Kidney epithelial cell (primary cell): ENCODE measurements around the gene PKNOX2. TPM values are rescaled to one million over a fixed set of nuclear protein-coding genes. Genes with fewer than 3 reads are reported as not detected.

Experiments
- DNase-seq: peaks from one replicate; pipeline ENCODE4 v3.0.0-alpha.2; 2010; ENCODE audit warnings: low read depth
- H3K27me3 ChIP-seq: 2 replicates; pipeline ENCODE4 v1.6.0; 2011; ENCODE audit warnings: low read length; ENCODE audit not compliant: control insufficient read depth, insufficient read depth
- H3K36me3 ChIP-seq: 2 replicates; pipeline ENCODE4 v1.5.1; 2011; ENCODE audit warnings: low read length; ENCODE audit not compliant: control insufficient read depth, insufficient read depth
- H3K4me3 ChIP-seq: 2 replicates; pipeline ENCODE4 v1.5.1; 2011; ENCODE audit warnings: low read depth, mild to moderate bottlenecking, control low read depth, low read length
- CTCF ChIP-seq: IDR thresholded peaks from 2 replicates; pipeline ENCODE4 v1.5.1; 2011; ENCODE audit warnings: mild to moderate bottlenecking, moderate library complexity, low read length, control low read depth, inconsistent platforms; ENCODE audit not compliant: insufficient read depth, poor library complexity, severe bottlenecking
- total RNA-seq: library from RNA; depleted of rRNA; stranded (reverse); fragments of >200 nt; gene quantifications from 2 replicates; pipeline ENCODE4 v1.2.3, GENCODE V29; 2015

The PKNOX2 gene
- total RNA-seq, 1 donor from 2014 or later = 0.42 TPM

DNA sequence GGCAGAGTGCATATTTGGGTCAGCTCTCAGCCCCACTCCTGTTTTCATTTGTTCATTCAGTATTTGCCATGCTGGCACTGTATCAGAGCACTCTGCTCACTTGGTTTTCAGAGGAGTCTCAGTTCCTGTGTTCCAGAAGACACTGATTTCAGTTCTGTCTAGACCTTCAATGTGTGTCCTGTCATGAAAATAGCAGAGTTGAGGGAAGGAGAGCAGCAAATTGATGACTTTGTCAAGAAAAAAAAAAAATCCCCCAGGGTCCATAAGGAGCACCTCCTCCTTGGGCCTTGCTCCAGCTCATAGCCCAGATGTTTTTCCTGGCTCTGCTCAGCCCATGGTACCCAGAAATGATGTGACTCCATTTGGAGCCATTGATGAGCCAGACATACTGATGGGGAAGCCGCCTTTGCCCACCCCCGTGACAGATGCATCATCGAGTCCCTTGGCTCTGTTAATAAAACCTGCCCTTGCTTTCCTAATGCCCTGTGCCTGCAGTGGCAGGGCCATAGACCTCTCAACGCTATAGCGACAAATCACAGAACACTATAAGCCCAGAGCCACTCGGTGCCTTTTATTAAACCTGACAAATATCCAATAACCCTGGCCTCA lies 107.0 kb downstream of the PKNOX2 start:
- no peak for DNase-seq
- H3K36me3 ChIP-seq = no peaks in the 10 kb centered on the region
- no peak for TF ChIP-seq CTCF

GRCh38 chr11:125272092-125272491 lies 107.5 kb downstream of the PKNOX2 start:
- no peaks in the 10 kb centered on the region for H3K27me3 ChIP-seq
- DNase-seq = peak; percentile 32
- TF ChIP-seq CTCF = no peak
- H3K36me3 ChIP-seq = no peaks in the 10 kb centered on the region
- no peak overlapping the region for H3K4me3 ChIP-seq

More for the DNA sequence above, 107.0 kb downstream of the PKNOX2 start:
- H3K4me3 ChIP-seq = no peak overlapping the region
- H3K27me3 ChIP-seq = no peaks in the 10 kb centered on the region

- H3K27me3 ChIP-seq = no peaks in the 10 kb centered on the region
- no peaks in the 10 kb centered on the region for H3K36me3 ChIP-seq
- TF ChIP-seq CTCF = no peak
- DNase-seq = no peak
- H3K4me3 ChIP-seq = no peak overlapping the region
Observed at GRCh38 chr11:125272821-125273220, 108.3 kb downstream of the PKNOX2 start.

GRCh38 chr11:125273519-125274000 lies 109.0 kb downstream of the PKNOX2 start:
- no peaks in the 10 kb centered on the region for H3K36me3 ChIP-seq
- no peaks in the 10 kb centered on the region for H3K27me3 ChIP-seq
- TF ChIP-seq CTCF = no peak
- no peak overlapping the region for H3K4me3 ChIP-seq
- no peak for DNase-seq

- no peak overlapping the region for H3K4me3 ChIP-seq
- no peaks in the 10 kb centered on the region for H3K27me3 ChIP-seq
- TF ChIP-seq CTCF = no peak
- no peak for DNase-seq
- H3K36me3 ChIP-seq = no peaks in the 10 kb centered on the region
Observed at GRCh38 chr11:125274309-125274708, 109.8 kb downstream of the PKNOX2 start.

DNA sequence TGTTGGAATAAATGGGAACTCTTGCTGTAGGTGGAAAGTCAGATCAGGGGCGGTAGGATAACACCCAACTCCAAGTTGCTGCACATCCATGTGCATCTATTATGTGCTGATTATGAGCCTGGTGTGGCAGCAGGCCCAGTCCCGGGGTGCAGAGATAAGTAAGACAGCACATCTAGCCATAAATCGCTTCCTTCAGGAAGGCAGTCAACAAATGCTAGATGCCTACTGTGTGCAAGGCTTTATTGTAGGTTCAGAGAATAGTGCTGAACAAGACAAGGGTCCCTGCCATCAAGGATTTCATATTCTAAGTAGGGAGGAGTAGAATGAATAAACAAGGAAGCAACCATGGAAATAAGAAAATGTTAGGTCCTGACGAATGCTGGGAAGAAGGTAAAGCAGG lies 110.2 kb downstream of the PKNOX2 start:
- no peak for TF ChIP-seq CTCF
- no peaks in the 10 kb centered on the region for H3K36me3 ChIP-seq
- H3K4me3 ChIP-seq = no peak overlapping the region
- no peak for DNase-seq
- H3K27me3 ChIP-seq = no peaks in the 10 kb centered on the region
